AG09319 (cell line): ENCODE measurements around the gene SEMA4D.

Experiments used
- DNase-seq: peaks from one replicate; pipeline ENCODE4 v3.0.0-alpha.2; 2010; ENCODE audit warnings: low read depth; ENCODE audit errors: extremely low read depth
- CTCF ChIP-seq: IDR thresholded peaks from 2 replicates; pipeline ENCODE4 v1.5.1; 2011; ENCODE audit warnings: low read depth, mild to moderate bottlenecking, inconsistent platforms, low read length, moderate library complexity

Gene SEMA4D

GRCh38 chr9:89357331-89358197 is 140.3 kb downstream of the SEMA4D start:
- DNase-seq = no peak
- TF ChIP-seq CTCF = no peak

- no peak for DNase-seq
- no peak for TF ChIP-seq CTCF
Measured at GRCh38 chr9:89356782-89357181, 141.1 kb downstream of the SEMA4D start.

- no peak for TF ChIP-seq CTCF
- DNase-seq = no peak
Measured at GRCh38 chr9:89354471-89354870, 143.4 kb downstream of the SEMA4D start.

- no peak for TF ChIP-seq CTCF
- DNase-seq = no peak
Measured at GRCh38 chr9:89353989-89354388, 143.9 kb downstream of the SEMA4D start.

- DNase-seq = no peak
- TF ChIP-seq CTCF = no peak
Measured at GRCh38 chr9:89352874-89353649, 144.9 kb downstream of the SEMA4D start.

GRCh38 chr9:89352451-89352850 is 145.5 kb downstream of the SEMA4D start:
- no peak for TF ChIP-seq CTCF
- no peak for DNase-seq
